ENCODE results near the gene DMD.
"Not testable (repeated sequence)": the region's sequence is repeated elsewhere in the genome, so short reads cannot be mapped to it uniquely, and the experiment has no call there.

Gene DMD

DNA sequence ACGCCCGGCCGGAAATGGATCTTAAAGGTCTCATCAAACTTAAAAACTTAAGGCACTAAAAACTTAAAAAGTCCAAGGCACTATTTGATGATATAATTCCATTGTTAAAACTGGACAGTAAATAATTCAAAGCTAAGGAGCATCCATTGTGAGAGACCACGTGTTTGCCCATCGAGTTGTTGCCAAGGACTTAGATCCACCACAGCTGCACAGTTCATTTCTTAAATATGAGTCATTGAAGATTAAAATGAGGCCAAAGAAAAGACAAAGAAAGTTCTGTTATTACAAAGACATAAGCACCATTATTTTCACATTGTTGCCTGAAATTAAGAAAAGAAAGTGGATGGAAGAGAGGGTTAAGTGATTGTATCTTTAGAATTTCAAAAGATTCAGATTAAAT is 1728.0 kb downstream of the DMD start:
- TF ChIP-seq POLR2AphosphoS5 (IDR thresholded peaks at IDR 0.05; ENCODE audit: borderline replicate concordance, low read depth, low read length), result no peak
- no peak for TF ChIP-seq EZH2 (IDR thresholded peaks at IDR 0.05)
- TF ChIP-seq FOXP2 (optimal IDR thresholded peaks at IDR 0.05; ENCODE audit: control extremely low read depth, extremely low read length, insufficient read depth), result no peak
- H3K36me3 ChIP-seq (ENCODE audit: insufficient read depth, low read length), result no peaks in the 10 kb centered on the region
- DNase-seq (ENCODE audit: low read depth, low spot score), result no peak
- no peaks in the 10 kb centered on the region for H3K9me3 ChIP-seq (ENCODE audit: low read depth, low read length)
- no peak overlapping the region for H3K4me3 ChIP-seq
- H3K9ac ChIP-seq (ENCODE audit: insufficient read length), result no peak overlapping the region
- H3K27ac ChIP-seq, result no peak overlapping the region

DNA sequence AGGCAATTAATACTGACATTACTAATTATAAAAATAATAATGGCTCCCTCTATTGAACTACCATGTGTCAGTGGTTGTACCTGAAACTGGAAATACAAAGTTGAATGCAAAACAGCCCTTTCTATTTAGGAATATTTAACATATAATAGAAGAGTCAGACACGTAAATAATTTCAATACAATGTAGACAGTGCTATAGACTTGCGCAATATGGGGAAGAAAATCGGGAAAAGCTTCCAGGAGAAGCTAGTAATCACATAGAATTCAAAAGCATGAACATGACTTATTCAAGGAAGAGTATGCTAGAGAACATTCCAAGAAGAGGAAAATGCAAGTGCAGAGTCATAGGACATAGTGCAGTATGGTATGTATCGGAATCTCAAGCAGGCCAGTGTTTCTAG is 1730.7 kb downstream of the DMD start:
- TF ChIP-seq POLR2AphosphoS5 (IDR thresholded peaks at IDR 0.05; ENCODE audit: borderline replicate concordance, low read depth, low read length) (no peak), FOXP2 (optimal IDR thresholded peaks at IDR 0.05; ENCODE audit: control extremely low read depth, extremely low read length, insufficient read depth) (no peak), EZH2 (IDR thresholded peaks at IDR 0.05) (no peak)
- H3K4me3 ChIP-seq, result no peak overlapping the region
- no peak overlapping the region for H3K27ac ChIP-seq
- no peaks in the 10 kb centered on the region for H3K9me3 ChIP-seq (ENCODE audit: low read depth, low read length)
- H3K36me3 ChIP-seq (ENCODE audit: insufficient read depth, low read length), result no peaks in the 10 kb centered on the region
- H3K9ac ChIP-seq (ENCODE audit: insufficient read length), result no peak overlapping the region
- no peak for DNase-seq (ENCODE audit: low read depth, low spot score)

GRCh38 chrX:31471229-31471628 is 1740.1 kb downstream of the DMD start:
- Histone ChIP-seq H3K36me3 (ENCODE audit: insufficient read depth, low read length) (no peaks in the 10 kb centered on the region), H3K9ac (ENCODE audit: insufficient read length) (no peak overlapping the region), H3K9me3 (ENCODE audit: low read depth, low read length) (no peaks in the 10 kb centered on the region), H3K4me3 (no peak overlapping the region), H3K27ac (no peak overlapping the region)
- no peak for DNase-seq (ENCODE audit: low read depth, low spot score)
- TF ChIP-seq EZH2 (IDR thresholded peaks at IDR 0.05) (no peak), POLR2AphosphoS5 (IDR thresholded peaks at IDR 0.05; ENCODE audit: borderline replicate concordance, low read depth, low read length) (no peak), FOXP2 (optimal IDR thresholded peaks at IDR 0.05; ENCODE audit: control extremely low read depth, extremely low read length, insufficient read depth) (no peak)

- H3K27ac ChIP-seq; H3K36me3 ChIP-seq (ENCODE audit: insufficient read depth, low read length); H3K4me3 ChIP-seq; H3K9ac ChIP-seq (ENCODE audit: insufficient read length); DNase-seq (ENCODE audit: low read depth, low spot score); H3K9me3 ChIP-seq (ENCODE audit: low read depth, low read length): not testable (repeated sequence)
Observed at GRCh38 chrX:31470753-31471152, 1740.6 kb downstream of the DMD start.

GRCh38 chrX:31464306-31464915 is 1746.9 kb downstream of the DMD start:
- no peaks in the 10 kb centered on the region for H3K36me3 ChIP-seq (ENCODE audit: insufficient read depth, low read length)
- no peaks in the 10 kb centered on the region for H3K9me3 ChIP-seq (ENCODE audit: low read depth, low read length)
- TF ChIP-seq FOXP2 (optimal IDR thresholded peaks at IDR 0.05; ENCODE audit: control extremely low read depth, extremely low read length, insufficient read depth), result no peak
- TF ChIP-seq POLR2AphosphoS5 (IDR thresholded peaks at IDR 0.05; ENCODE audit: borderline replicate concordance, low read depth, low read length), result no peak
- TF ChIP-seq EZH2 (IDR thresholded peaks at IDR 0.05), result no peak
- no peak overlapping the region for H3K9ac ChIP-seq (ENCODE audit: insufficient read length)
- DNase-seq (ENCODE audit: low read depth, low spot score), result no peak
- H3K27ac ChIP-seq, result no peak overlapping the region
- H3K4me3 ChIP-seq, result no peak overlapping the region

- DNase-seq (ENCODE audit: low read depth, low spot score), result no peak
- H3K4me3 ChIP-seq, result no peak overlapping the region
- no peaks in the 10 kb centered on the region for H3K9me3 ChIP-seq (ENCODE audit: low read depth, low read length)
- H3K36me3 ChIP-seq (ENCODE audit: insufficient read depth, low read length), result no peaks in the 10 kb centered on the region
- no peak overlapping the region for H3K27ac ChIP-seq
- H3K9ac ChIP-seq (ENCODE audit: insufficient read length), result no peak overlapping the region
- TF ChIP-seq POLR2AphosphoS5 (IDR thresholded peaks at IDR 0.05; ENCODE audit: borderline replicate concordance, low read depth, low read length), result no peak
- no peak for TF ChIP-seq FOXP2 (optimal IDR thresholded peaks at IDR 0.05; ENCODE audit: control extremely low read depth, extremely low read length, insufficient read depth)
- no peak for TF ChIP-seq EZH2 (IDR thresholded peaks at IDR 0.05)
Observed at GRCh38 chrX:31461266-31461665, 1750.1 kb downstream of the DMD start.

GRCh38 chrX:31459361-31459760 is 1752.0 kb downstream of the DMD start:
- no peaks in the 10 kb centered on the region for H3K36me3 ChIP-seq (ENCODE audit: insufficient read depth, low read length)
- DNase-seq (ENCODE audit: low read depth, low spot score), result no peak
- TF ChIP-seq FOXP2 (optimal IDR thresholded peaks at IDR 0.05; ENCODE audit: control extremely low read depth, extremely low read length, insufficient read depth) (no peak), EZH2 (IDR thresholded peaks at IDR 0.05) (no peak), POLR2AphosphoS5 (IDR thresholded peaks at IDR 0.05; ENCODE audit: borderline replicate concordance, low read depth, low read length) (no peak)
- no peak overlapping the region for H3K4me3 ChIP-seq
- no peaks in the 10 kb centered on the region for H3K9me3 ChIP-seq (ENCODE audit: low read depth, low read length)
- no peak overlapping the region for H3K9ac ChIP-seq (ENCODE audit: insufficient read length)
- no peak overlapping the region for H3K27ac ChIP-seq

DNA sequence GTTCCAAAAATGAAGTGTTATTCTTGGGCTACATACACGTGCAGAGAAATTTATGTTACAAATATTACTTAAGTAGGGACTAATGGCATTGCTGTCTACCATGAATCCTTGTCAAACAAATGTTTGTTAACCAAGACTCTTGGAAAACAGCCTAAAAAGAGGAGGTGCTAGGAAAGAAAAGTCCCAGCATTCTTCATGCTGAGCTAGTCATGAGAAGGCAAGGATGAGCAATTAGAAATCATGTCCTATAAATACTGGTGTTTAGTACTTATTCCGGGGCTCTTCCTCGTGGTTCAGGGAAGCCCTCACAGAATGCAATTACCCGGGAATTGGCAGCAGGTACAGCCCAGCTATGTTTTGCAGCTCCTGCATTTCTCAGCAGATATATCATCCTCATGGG is 1761.4 kb downstream of the DMD start:
- no peak overlapping the region for H3K4me3 ChIP-seq
- no peak overlapping the region for H3K9ac ChIP-seq (ENCODE audit: insufficient read length)
- no peak for TF ChIP-seq FOXP2 (optimal IDR thresholded peaks at IDR 0.05; ENCODE audit: control extremely low read depth, extremely low read length, insufficient read depth)
- H3K36me3 ChIP-seq (ENCODE audit: insufficient read depth, low read length), result no peaks in the 10 kb centered on the region
- DNase-seq (ENCODE audit: low read depth, low spot score), result no peak
- H3K9me3 ChIP-seq (ENCODE audit: low read depth, low read length), result no peaks in the 10 kb centered on the region
- H3K27ac ChIP-seq, result no peak overlapping the region

DNA sequence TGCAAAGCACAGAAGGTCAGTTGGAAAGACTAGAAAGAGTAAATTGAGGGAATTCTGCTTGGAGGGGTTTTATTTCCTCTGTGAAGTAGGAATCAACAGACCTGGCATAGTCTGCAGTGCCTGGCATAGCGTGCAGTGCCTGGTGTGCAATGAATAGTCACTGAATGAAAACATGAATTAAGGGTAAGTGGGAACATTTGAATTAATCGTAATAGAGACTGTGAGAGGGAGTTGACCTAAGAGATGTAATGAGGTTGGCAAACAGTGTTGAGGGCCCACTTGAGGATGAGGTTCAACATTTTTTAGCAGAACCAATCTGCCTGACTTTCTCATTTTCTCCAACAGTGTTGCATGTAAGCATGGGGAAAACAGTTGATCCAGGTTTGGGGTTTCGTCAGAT is 1762.3 kb downstream of the DMD start:
- no peak overlapping the region for H3K27ac ChIP-seq
- TF ChIP-seq EZH2 (IDR thresholded peaks at IDR 0.05), result no peak
- no peak for TF ChIP-seq FOXP2 (optimal IDR thresholded peaks at IDR 0.05; ENCODE audit: control extremely low read depth, extremely low read length, insufficient read depth)
- TF ChIP-seq POLR2AphosphoS5 (IDR thresholded peaks at IDR 0.05; ENCODE audit: borderline replicate concordance, low read depth, low read length), result no peak
- DNase-seq (ENCODE audit: low read depth, low spot score), result no peak
- H3K9me3 ChIP-seq (ENCODE audit: low read depth, low read length), result no peaks in the 10 kb centered on the region
- H3K4me3 ChIP-seq, result no peak overlapping the region
- no peak overlapping the region for H3K9ac ChIP-seq (ENCODE audit: insufficient read length)
- no peaks in the 10 kb centered on the region for H3K36me3 ChIP-seq (ENCODE audit: insufficient read depth, low read length)
